ENCODE measurements around the gene SASS6. TPM values are rescaled to one million over a fixed set of nuclear protein-coding genes. Genes with fewer than 3 reads are reported as not detected.

Gene SASS6
- total and polyA plus RNA-seq, 9 of the 15 experiments (the other 6 are each of a cell fraction or from before 2014, with no cell fraction given): 11.6 to 34.1 (median 18.0) TPM

DNA sequence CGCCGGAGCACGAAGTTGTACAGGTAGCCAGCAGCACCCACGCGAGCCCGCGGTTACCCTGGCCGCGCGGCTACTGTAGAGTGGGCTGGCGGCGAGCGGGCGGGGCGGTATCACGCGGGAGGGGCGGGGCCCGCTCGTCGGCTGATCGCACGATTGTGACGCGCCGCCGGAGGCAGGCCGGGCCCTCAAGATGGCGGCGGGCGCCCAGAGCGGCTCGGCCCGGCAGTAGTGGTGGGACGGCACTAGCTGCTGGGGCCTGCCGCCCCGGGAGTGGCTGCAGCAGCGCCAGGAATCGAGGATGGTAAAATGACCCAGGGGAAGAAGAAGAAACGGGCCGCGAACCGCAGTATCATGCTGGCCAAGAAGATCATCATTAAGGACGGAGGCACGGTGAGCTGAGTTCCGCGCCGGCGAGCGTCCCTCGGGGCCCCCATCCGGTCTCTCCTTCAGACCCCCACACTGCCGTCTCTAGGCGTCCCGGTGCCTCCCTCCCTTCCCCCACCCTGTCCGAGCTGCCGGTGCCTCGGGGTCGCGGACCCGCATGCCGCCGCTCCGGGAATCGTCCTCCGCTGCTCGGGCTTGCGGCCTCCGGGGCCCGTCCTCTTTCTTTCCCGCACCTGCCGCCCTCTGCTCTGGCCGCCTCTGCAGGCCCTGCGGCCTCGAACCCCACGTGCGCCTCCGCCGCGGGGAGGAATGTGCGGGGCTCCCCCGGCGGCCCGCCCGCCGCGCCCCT, 94.6 kb downstream of the SASS6 start (continued):
- TF ChIP-seq BRF2 (IDR thresholded peaks at IDR 0.05; ENCODE audit: borderline replicate concordance, insufficient read depth, insufficient read length): no peak
- no peak for TF ChIP-seq FOXO4 (CRISPR knock-in tag; IDR thresholded peaks at IDR 0.05)
- no peak for TF ChIP-seq ZNF133 (CRISPR knock-in tag; IDR thresholded peaks at IDR 0.05)
- peak; percentile 67; the same call in 1 of the 2 replicates for TF ChIP-seq GTF2E2 (tag; IDR thresholded peaks at IDR 0.05)
- no peak for TF ChIP-seq TBL1XR1 (IDR thresholded peaks at IDR 0.05; ENCODE audit: low read length in 2 of 2)
- TF ChIP-seq MTF1 (CRISPR knock-in tag; IDR thresholded peaks at IDR 0.05; ENCODE audit: borderline replicate concordance): no peak
- peak; percentile 94 for TF ChIP-seq CCNT2 (IDR thresholded peaks at IDR 0.05; ENCODE audit: borderline replicate concordance, extremely low read depth, insufficient read length, low read depth, low read length)
- TF ChIP-seq MAFF (IDR thresholded peaks at IDR 0.05; ENCODE audit: low read length): no peak
- TF ChIP-seq ZNF644 (tag; IDR thresholded peaks at IDR 0.05; ENCODE audit: low read depth): no peak
- TF ChIP-seq U2AF1 (optimal IDR thresholded peaks at IDR 0.05; ENCODE audit: low read depth, low read length): peak; percentile 51
- no peak for TF ChIP-seq RAD51 (IDR thresholded peaks at IDR 0.05; ENCODE audit: borderline replicate concordance, low read depth)
- TF ChIP-seq EHMT2 (IDR thresholded peaks at IDR 0.05): no peak
- TF ChIP-seq, protein P1, sequence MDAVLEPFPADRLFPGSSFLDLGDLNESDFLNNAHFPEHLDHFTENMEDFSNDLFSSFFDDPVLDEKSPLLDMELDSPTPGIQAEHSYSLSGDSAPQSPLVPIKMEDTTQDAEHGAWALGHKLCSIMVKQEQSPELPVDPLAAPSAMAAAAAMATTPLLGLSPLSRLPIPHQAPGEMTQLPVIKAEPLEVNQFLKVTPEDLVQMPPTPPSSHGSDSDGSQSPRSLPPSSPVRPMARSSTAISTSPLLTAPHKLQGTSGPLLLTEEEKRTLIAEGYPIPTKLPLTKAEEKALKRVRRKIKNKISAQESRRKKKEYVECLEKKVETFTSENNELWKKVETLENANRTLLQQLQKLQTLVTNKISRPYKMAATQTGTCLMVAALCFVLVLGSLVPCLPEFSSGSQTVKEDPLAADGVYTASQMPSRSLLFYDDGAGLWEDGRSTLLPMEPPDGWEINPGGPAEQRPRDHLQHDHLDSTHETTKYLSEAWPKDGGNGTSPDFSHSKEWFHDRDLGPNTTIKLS (IDR thresholded peaks at IDR 0.05; ENCODE audit: borderline replicate concordance, low read depth): no peak
- no peak for TF ChIP-seq SMARCA4 (IDR thresholded peaks at IDR 0.05)
- peak; percentile 62 for TF ChIP-seq HMGN3 (IDR thresholded peaks at IDR 0.05; ENCODE audit: borderline replicate concordance, extremely low read depth, insufficient read length, low read depth, low read length)
- TF ChIP-seq RBM15 (IDR thresholded peaks at IDR 0.05; ENCODE audit: insufficient read depth, low read length): no peak
- no peak for TF ChIP-seq ZZZ3 (IDR thresholded peaks at IDR 0.05)
- no peak for TF ChIP-seq NFATC3 (IDR thresholded peaks at IDR 0.05)
- TF ChIP-seq C11orf30 (IDR thresholded peaks at IDR 0.05; ENCODE audit: low read depth): 0 out of 2 replicates have a peak, but pooled peaks have one; percentile 19
- TF ChIP-seq ASH1L (IDR thresholded peaks at IDR 0.05; ENCODE audit: borderline replicate concordance, low read depth, partially characterized antibody): no peak
- TF ChIP-seq ATF3 (IDR thresholded peaks at IDR 0.05): no peak
- TF ChIP-seq ATF3 (CRISPR knock-in tag; conservative IDR thresholded peaks at IDR 0.05): peak; percentile 69; the same call in 1 of the 2 replicates
- no peak for TF ChIP-seq TCFL5 (CRISPR knock-in tag; conservative IDR thresholded peaks at IDR 0.05)
- TF ChIP-seq SIN3B (IDR thresholded peaks at IDR 0.05; ENCODE audit: low read depth): peak; percentile 43; the same call in 1 of the 2 replicates

Data from K562 (cell line).